Posterior cingulate gyrus (tissue), 11 donors: ENCODE results near the gene FIGLA.

ENCODE experiments used
- DNase-seq, 10 donors: peaks; one replicate each; pipeline versions ENCODE4 v3.0.0 to v3.0.0-alpha.2; 2020 to 2021; ENCODE audit warnings: mixed read lengths in 3 of 10
- intact Hi-C: fragments of 100-400 bp; cut with DNase I; formaldehyde crosslinking; loops from one replicate; pipeline ENCODE4 v1.15.1; 2023

Gene FIGLA, protein sequence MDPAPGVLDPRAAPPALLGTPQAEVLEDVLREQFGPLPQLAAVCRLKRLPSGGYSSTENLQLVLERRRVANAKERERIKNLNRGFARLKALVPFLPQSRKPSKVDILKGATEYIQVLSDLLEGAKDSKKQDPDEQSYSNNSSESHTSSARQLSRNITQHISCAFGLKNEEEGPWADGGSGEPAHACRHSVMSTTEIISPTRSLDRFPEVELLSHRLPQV

DNA sequence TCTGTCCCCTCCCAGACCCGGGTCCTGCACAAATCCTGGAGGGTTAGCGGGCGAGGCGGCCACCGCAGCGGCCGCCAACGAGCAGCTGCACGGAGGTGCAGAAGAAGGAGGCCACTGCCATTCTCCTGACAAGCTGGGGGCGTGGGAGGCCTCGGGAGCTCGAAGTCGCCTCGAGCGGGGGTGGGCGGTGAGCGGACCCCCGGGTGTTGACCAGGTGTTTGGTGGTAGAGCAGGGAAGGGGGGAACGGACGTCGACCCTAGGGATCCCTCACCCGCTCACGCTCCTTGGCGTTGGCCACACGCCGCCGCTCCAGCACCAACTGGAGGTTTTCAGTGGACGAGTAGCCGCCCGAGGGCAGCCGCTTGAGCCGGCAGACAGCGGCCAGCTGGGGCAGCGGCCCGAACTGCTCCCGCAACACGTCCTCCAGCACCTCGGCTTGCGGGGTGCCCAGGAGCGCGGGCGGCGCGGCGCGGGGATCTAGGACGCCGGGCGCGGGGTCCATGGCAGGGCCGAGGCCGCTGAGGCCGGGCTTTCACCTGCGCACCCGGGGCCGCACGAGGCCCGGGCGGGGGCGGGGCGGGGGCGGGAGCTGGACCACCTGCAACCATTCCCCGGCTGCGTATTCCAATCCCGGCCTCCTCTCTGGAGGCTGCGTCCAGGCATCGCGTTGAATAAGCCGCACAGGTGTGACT lies at the start of gene FIGLA:
Gene FIGLA, minus strand, starts transcription at position 508 of the 693 bp plus-strand sequence. Its CDS starts 5 bp downstream, at position 503.
- DNase-seq = peak in 2 of 10 donors; percentile 80 to 84
- intact Hi-C loops = no loop called here

DNA sequence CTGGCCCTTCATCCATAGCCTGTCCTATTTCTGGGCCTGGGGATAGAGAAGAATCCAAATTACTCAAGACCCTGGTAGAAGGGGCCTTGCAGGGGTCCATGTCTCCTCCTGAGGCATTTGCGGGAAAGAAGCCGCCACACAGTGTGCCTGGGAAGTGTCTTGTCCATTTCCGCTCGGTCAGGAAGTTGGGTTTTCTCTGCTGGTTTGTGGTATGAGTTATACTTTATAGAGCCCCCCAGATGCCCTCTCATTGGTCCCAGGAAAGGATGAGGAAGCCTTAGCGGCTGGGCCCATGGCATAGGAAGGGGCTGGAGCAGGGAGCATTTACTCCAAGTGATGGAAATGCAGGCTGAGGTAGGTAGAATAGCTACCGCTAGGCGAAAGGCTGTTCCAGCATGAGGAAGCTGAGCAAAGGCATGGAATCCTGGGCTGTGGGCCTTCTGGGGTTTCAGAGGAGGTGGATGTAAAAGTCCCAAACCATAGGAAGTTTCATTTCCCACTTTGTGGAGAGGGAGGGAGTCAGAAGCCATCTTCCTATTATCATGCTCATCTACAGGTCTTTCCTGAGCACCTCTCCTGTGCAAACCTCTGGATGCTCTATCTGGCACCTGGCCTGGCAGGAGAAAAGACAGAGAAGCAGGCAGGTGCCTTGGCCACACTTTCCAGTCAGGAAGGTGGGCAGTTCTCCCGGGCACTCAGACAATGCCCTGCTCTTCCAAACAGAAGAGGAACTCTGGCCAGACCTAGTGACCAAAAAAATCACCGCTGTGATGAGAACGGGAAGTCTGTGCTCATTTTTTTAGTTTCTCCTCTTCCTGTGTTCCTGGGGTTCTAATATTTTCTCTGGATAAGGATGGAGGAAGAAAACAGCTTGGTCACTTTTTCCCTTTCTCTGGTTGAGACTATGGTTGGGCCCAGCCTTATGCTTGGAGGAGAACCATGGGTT lies 47.8 kb upstream of the FIGLA start:
- DNase-seq = no peak
- intact Hi-C loops = no loop called here

DNA sequence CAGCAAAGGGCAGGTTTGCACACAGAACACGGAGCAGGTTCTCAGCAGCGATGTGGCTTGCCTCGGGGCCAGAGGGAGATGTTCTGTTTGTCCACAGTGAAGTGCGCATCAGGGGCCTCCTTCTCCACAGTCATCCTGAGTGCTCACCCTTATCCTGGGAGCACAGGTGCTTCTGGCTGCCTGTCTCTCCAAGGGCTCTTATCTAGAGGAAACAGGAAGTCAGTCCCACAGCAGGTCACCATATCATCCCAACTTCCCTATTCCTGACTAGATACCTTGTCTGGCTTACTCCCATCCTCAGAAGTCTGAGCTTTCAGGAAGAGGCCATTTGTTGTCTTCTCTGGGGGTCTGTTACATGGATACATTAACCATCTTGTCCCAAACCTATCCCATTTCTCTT lies 45.2 kb upstream of the FIGLA start, which contains the start of gene CD207:
Gene CD207, minus strand, starts transcription at position 174 of the 400 bp plus-strand sequence. Its CDS starts 40 bp downstream, at position 134.
- intact Hi-C loops = no loop called here
- DNase-seq = no peak

DNA sequence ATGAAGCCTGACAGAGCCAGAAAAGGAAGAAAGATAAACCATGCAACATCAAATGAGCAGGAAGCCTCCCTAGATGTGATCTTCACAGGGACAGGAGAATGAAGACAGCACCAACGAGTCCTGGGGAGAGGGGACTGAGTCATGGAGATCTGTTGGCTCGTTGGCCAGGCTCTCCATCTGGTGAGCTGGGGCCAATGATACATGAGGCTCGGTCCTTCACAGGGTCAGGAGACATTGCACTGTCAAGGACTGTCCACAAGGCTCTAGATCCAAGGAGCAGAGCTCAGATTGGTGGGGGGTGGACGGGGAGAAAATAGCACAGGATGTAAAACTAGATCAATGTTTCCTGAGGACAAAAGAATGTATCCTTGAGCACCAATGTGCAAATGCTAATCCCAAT lies 44.4 kb upstream of the FIGLA start:
- intact Hi-C loops = no loop called here
- DNase-seq = no peak

DNA sequence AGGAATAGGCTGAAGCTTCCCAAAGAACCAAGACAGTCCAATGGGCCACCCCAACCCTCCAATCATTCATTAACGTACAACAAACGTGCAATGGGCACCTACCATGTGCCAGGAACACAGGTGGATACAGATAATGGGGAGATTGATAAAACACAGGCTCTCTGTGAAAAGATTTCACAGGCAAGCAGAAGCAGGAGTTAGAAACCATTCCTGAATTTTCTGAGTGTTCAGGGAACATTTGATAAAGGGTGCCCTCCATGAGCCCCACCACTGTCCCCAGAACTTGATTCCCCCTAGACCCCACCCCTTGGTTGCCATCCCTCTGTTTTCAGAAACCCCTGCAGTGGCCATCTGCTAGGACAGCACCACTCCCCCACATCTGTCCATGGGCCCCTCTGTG lies 43.7 kb upstream of the FIGLA start:
- intact Hi-C loops = no loop called here
- DNase-seq = no peak

DNA sequence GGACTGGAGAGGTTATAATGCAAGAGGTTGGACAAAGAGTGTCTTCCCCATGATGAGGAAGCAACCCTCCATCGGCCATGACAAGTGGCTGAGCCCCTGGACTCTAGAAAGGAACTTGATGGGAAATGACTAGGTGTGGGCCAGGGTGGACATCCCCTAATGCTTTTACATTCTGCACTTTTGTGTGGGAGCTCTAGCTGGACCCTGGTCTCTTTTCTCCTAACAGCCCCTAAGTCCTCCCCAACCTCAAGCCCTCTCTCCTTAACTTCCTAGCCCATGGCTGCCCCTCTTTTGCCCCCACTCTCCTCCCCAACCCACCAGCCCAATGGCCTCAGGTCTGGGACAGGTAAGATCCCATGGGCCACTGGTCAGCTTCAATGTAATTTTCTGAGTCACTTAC lies 42.8 kb upstream of the FIGLA start:
- DNase-seq = no peak
- intact Hi-C loops = no loop called here

DNA sequence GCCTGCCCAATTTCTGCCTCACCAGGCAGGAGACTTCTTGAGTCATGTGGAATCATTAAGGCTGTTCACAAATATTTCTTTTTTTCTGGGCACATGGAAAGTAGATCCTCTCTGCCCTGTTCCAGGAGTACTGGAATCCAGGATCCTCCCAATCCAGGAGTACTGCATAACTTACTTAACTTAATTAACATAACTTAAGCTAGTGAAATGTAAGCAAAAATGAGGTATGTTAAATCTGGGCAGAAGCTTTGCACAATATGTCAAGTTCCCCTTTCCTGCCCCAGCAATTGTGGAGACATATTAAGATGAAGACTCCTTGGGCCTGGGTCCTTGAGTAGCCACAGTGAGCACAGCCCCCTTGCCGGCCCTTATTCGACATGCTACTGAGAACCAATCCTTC lies 41.9 kb upstream of the FIGLA start:
- intact Hi-C loops = no loop called here
- DNase-seq = no peak

DNA sequence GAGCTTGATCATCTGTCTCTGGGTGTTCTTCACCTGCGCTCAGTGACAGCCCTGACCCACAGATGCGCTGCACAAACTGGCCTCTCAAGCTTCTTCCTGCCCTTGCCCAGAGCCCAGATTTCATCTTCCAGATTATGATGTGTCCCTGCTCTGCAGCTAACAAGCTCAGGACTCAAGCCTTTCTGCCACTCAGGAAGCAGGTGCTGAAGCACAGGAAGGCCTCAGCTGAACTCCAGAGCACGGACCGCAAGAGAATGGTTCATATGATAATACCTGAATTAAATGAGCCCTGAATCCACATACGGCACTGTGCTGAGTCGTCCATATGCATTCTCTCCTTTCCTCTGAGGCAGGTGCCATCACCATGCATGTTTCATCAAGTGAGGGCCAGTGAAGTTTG lies 41.4 kb upstream of the FIGLA start:
- no peak for DNase-seq
- intact Hi-C loops = no loop called here

DNA sequence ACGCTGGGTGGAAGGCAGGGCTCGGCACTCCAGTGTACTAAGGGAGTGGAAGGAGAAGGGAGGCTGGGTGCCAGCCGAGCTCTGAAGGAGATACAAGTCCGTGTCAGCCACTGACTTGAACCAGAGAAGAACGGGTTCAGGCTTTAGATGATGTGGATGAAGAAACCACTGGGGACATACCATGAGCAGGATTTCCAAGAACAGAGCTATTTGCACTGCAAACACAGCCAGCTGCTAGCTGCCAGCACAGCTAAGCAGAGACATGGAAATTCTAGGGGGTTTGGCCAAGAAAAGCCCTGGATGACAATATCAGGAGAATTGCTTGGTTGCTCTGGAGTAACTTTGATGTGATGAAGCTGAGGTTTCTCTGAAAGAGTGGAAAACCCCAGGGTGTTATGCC lies 39.9 kb upstream of the FIGLA start:
- DNase-seq = no peak

DNA sequence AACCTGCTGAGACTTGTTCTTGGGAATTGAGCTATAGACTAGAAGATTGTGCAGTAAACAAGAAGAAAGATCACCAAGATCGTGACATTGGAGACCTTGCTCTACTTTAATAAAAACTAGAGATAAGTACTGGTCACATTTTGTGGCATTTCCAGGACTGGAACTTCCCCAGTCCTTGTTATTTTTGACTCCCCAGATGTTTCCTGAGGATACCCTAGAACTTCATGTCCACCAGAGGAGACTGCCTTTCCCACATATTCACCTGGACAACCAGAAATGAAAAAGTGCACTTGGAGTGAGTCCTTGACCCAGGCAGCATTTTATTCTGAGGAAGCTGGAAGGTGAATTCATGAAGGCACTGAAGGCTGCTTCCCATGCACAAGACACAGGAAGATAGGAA lies 39.5 kb upstream of the FIGLA start:
- intact Hi-C loops = no loop called here
- no peak for DNase-seq

More for the DNA sequence above, 39.9 kb upstream of the FIGLA start:
- intact Hi-C loops = no loop called here

DNA sequence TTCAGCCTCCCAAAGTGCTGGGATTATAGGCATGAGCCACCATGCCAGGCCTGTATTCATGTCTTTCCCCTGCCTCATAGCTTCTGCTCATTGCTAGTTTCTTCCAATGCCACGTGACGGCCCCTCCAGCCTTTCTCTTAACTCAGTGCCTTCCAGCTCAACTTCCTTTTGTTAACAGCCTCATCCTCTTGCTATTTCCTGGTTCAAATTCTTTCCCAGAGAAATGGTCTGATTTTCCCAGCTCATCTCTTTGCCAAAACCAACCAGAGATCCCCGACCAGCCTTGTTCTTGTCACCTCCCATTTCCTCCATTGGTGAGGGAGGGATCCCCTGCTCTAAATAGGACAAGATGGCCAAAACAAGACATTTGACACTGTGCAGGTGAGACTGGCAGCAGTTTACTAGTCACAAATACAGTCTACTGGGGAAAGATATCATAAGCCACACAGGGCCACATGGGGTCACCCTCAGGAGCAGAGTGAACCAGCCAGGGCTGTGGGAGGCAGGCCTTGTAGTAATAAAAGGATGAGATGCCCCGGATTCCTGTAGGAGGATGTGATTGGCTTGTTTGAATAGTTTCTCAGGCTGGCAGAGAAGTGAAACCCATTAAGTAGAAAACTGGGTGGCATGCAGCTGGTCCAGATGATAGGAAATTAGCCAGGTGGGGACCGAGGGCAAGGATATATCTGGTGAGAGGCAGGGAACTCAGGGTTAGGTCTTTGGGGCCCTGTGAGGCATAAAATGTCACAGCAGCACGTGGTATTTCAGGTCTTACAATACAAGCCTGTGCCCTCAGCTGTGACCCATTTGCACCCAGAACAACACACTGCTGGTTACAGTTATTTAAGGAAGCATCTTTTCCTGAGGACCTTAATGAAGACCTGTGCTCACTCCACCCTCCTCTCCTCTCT lies 38.7 kb upstream of the FIGLA start:
- intact Hi-C loops = no loop called here
- DNase-seq = no peak

DNA sequence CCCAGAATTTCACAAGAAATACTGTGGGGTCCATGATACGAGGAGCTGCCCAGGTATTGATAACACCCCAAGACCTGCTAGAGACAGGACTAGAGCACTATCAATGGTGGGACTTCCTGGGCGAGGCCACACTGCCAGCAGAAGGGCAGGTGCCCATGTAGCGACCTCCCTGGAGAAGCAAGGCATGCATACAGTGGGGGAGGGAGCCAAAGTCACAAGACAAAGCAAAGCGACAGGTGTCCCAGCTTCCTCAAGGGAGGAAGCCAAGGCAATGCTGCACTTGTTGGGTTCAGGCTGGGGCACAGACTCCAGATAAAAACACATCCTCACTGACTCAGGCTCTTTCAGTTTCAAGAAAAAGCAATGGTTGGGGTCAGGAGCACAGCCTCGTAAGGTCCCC lies 37.7 kb upstream of the FIGLA start:
- DNase-seq = no peak
- intact Hi-C loops = no loop called here

DNA sequence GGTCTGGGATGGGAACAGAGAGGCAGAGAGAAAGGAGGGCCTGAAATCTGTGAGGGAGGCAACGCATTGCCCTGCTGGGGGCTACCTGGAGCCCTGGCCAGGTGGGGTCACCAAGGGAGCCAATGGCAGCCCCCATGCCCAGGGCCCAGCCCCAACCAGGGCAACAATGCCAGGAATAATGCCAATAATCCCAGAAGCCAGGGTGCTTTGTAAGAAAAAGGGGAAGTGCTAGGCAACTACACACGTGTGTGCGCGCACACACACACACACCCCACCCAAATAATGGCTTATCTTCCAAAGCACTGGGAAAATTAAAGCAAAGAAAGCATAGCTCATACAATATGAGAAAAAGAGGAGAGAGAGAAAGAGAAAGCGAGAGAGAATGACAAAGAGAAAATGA lies 36.9 kb upstream of the FIGLA start:
- no peak for DNase-seq
- intact Hi-C loops = no loop called here

DNA sequence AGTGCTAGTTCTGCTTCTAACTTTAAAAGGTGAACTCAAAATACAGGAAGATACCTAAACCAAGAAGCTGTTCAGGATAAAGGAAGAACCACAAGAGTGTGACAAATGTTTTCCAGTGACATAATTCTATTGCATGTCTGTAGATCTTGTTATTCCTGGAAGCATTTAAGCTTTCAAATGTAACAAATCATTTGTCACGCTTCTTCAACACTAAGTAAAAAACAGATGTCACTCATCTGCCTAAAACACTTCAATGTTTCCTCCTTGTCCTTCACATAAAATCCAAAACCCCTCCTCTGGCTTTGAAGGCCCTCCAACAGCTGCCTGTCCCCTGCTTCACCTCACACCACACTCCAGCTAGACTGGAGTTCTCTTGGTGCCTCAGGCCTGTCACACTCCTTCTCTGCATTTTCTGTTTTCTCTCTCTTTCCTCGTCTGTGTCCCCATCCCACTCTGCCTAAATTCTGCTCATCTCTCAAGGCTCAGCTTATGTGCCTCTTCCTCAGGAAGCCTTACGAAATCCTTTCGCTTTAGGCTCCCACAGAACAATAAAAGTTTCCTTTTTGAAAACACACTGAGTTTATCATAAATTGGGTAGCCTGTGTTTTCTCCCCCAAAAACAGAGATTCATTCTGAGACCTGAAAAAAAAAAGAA lies 36.4 kb upstream of the FIGLA start:
- intact Hi-C loops = no loop called here

DNA sequence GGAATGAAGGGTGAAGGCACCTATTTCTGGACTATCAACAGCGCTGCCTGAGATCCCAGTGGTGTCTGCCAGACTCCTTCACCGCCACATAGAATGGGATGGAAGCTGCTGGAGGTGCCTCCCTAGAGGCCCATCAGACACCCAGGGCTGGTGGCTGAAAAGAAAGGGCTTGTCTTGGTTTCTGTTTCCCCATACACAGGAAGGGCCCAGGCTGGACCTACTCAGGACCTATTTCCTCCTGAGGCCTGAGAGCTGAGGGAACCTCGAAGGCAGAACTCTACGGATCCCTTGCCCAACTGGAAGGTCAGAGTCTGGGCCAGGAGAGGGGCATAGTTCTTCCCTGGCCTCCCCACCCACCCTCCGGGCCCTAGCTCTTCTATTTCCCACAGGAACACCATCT lies 32.8 kb upstream of the FIGLA start:
- intact Hi-C loops = no loop called here
- no peak for DNase-seq

More for the DNA sequence above, 36.4 kb upstream of the FIGLA start:
- no peak for DNase-seq

DNA sequence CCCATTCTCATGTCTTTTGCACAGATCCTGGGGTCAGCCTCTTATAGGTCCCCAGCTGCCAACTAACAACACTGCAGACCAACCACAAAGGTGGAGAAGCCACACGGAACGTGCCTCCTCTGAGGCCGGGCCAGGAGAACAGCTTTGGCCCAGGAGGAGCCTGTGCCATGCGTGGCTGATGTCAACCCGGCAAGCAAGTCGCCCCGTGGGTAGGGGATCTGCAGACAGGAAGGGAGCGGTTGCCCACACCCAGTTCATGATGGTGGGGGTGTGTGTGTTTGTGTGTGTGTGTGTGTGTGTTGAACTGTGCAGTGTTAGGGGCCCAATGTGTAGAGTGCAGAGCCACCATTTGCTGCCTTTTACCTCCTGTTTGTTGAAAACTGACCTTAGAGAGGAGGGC lies 32.4 kb upstream of the FIGLA start:
- no peak for DNase-seq

DNA sequence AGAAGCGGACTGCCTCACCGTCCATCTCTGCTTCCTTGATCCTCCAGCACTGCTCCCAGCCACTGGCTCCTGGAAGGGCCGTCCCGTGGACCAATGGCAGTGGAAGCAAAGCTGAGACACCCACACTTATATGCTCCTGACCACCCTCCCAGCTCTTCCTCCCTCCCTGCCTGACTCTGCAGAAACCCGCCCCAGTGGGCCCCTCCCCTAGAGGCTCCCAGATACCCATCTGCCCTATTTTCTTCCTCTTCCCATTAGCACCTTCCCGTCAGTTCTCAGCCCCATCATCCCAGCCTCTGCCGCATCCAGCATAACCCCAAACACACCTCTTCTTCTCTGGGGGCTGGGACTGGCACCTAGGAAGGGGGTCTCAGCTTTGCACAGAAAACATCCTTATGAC lies 30.1 kb upstream of the FIGLA start, which contains the start of gene CLEC4F:
Gene CLEC4F, minus strand, starts transcription at position 101 of the 400 bp plus-strand sequence. Its CDS starts 76 bp downstream, at position 25.
- no peak for DNase-seq
- intact Hi-C loops = no loop called here

More for the DNA sequence above, 32.4 kb upstream of the FIGLA start:
- intact Hi-C loops = no loop called here

DNA sequence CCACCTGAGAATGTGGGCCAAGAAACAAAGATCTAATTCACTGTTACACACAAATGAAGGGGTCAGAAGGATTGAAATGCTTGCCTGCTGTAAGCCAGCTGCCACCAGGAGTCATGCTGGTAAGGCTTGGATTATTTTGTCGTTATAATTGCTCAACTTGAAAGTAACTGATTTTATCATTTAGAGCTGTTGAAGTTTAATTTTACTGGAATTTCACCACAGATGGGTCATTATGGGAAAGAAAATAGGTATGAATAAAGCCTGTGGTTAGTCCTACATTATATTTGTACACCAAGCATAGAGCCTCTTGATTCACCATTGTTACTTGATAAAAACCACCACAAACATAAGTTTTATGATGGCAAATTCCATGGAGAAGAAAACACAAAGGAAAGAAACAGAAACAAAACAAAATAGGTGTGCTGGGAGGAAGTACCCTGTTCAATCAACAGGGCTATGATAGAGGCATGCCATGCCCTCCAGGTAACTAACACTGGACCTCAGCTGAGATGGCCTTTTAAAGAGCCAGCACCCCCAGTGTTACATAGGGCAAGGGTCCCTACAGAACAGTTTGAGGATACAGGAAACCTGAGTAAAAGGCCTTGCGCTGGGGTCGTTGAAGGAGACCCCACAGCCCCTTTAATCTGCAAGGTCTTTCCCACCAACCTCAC lies 27.0 kb upstream of the FIGLA start:
- intact Hi-C loops = no loop called here
- DNase-seq = no peak

DNA sequence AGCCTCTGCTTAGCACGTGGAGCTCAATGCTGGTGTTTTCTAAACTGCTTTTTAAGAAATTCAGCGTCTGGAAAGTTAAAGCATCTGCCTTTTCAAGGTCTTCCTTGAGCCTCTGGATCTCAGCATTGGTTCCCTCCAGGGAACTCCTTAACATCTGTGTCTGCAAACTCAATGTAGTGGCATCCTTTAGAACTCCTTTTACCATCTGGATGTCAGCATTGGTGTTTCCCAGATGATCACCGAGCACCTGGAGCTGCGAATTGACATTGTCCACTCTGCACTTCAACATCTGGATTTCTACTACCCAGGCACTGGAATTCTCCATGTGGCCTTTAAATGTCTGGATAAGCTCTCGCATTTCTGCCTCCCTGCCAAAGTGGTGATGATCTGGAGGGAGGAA lies 26.3 kb upstream of the FIGLA start:
- intact Hi-C loops = no loop called here

More for the DNA sequence above, 26.3 kb upstream of the FIGLA start:
- no peak for DNase-seq
